Epithelial cell of proximal tubule (primary cell): ENCODE results near the gene TMEM254. TPM values are rescaled to one million over a fixed set of nuclear protein-coding genes. Genes with fewer than 3 reads are reported as not detected.
"Not testable (repeated sequence)": the region's sequence is repeated elsewhere in the genome, so short reads cannot be mapped to it uniquely, and the experiment has no call there.

Experiments used
- DNase-seq: peaks from one replicate; pipeline ENCODE4 v3.0.0-alpha.2; 2011; ENCODE audit warnings: low read depth
- H3K4me3 ChIP-seq: 2 replicates; pipeline ENCODE4 v1.5.1; 2011; ENCODE audit warnings: low read depth, mild to moderate bottlenecking, low read length
- total RNA-seq: library from RNA; depleted of rRNA; stranded (reverse); fragments of >200 nt; gene quantifications from 2 replicates; pipeline ENCODE4 v1.2.3, GENCODE V29; 2015
- TF ChIP-seq, protein P1 (sequence below): conservative IDR thresholded peaks from 2 replicates; pipeline ENCODE4 v1.5.1; 2012; ENCODE audit warnings: low read depth, mild to moderate bottlenecking, low read length

Gene TMEM254
- total RNA-seq, 1 donor from 2014 or later, result 11.6 TPM

- TF ChIP-seq, protein P1, sequence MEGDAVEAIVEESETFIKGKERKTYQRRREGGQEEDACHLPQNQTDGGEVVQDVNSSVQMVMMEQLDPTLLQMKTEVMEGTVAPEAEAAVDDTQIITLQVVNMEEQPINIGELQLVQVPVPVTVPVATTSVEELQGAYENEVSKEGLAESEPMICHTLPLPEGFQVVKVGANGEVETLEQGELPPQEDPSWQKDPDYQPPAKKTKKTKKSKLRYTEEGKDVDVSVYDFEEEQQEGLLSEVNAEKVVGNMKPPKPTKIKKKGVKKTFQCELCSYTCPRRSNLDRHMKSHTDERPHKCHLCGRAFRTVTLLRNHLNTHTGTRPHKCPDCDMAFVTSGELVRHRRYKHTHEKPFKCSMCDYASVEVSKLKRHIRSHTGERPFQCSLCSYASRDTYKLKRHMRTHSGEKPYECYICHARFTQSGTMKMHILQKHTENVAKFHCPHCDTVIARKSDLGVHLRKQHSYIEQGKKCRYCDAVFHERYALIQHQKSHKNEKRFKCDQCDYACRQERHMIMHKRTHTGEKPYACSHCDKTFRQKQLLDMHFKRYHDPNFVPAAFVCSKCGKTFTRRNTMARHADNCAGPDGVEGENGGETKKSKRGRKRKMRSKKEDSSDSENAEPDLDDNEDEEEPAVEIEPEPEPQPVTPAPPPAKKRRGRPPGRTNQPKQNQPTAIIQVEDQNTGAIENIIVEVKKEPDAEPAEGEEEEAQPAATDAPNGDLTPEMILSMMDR, result no peak
- no peak overlapping the region for H3K4me3 ChIP-seq
- DNase-seq, result no peak
Observed at GRCh38 chr10:80122746-80123145, 44.3 kb downstream of the TMEM254 start.

GRCh38 chr10:80126876-80127275 is 48.4 kb downstream of the TMEM254 start:
- no peak overlapping the region for H3K4me3 ChIP-seq
- DNase-seq, result no peak
- TF ChIP-seq, protein P1, result no peak

DNA sequence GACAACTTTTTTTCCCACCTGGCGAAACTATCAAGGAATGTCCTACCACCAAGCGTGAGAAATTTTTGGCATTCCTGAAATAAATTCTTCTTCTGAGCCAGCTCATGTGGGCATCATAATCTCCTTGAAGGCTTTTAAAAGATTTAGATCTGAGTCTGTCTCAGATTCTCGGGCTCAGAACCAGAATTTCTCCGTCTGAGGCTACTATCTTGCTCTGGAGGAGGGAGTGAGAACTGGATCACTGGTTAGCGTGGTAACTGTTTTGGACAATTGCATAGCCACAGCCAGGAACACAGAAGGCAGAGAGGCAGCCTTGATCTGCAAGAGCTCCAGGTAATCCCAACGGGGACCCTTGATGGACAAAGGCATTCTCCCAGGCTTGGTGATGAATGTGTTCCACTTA is 53.0 kb downstream of the TMEM254 start:
- DNase-seq, result no peak
- H3K4me3 ChIP-seq, result no peak overlapping the region
- TF ChIP-seq, protein P1, result no peak

DNA sequence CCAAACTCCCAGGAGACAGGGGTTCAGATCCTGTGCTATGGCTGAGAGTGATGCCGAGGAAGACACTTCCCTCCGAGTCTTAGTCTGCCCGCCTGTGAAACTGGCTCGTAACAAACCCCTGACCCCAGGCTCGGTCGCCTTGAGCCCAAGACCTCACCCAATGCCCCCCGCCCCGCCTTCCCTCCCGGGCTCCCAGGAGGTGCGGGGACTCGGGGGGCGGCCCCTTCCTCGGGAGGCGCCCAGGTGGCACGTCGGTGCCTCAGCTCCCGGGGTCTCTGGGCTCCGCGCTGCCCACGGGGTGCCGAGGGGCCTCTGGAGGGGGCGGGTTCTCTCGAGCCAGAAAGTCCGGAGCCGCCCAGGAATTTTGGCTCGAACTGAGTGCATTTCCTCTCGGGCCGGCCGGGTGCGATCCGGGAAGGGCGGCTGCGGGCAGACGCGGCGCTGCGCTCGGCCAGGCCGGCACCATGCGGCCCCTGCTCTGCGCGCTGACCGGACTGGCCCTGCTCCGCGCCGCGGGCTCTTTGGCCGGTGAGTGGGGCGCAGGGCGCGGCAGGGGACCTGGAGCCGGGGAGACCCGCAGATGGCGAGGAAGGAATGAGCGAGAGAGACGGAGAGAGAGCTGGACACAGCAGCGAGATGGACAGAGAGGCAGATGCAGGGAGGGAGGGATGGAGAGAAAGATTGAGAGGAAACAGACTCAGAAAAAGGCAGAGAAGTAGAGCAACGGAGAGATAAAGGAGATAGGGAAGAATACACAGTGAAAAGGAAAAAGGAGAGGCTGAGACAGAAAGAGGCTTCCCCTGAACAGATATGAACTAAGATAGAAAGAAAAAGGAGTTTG is 54.1 kb downstream of the TMEM254 start, which contains the start of gene PLAC9:
PLAC9 (plus strand) TSS at position 432 of the 841 bp plus-strand sequence; CDS start at position 465, 33 bp downstream.
- TF ChIP-seq, protein P1, result no peak
- no peak for DNase-seq

GRCh38 chr10:80133206-80133605 is 54.7 kb downstream of the TMEM254 start:
- H3K4me3 ChIP-seq, result no peak overlapping the region
- DNase-seq, result no peak
- TF ChIP-seq, protein P1, result no peak

More for the DNA sequence above, 54.1 kb downstream of the TMEM254 start, which contains the start of gene PLAC9:
- peak within 1 kb of the TSS; percentile 19 for H3K4me3 ChIP-seq

DNA sequence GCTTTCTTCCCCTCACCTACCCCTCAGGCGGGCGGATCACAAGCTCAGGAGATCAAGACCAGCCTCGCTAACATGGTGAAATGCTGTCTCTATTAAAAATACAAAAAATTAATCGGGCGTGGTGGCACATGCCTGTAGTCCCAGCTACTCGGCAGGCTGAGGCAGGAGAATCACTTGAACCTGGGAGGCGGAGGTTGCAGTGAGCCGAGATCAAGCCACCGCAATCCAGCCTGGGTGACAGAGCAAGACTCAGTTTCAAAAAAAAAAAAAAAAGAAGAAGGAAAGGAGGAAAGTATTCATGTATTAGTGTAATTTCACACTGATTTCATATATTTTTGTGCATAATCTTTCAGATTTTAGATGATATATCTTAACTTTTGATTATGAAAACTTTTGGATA is 55.2 kb downstream of the TMEM254 start:
- not testable (repeated sequence) for H3K4me3 ChIP-seq, DNase-seq

- no peak for DNase-seq
- TF ChIP-seq, protein P1, result no peak
- H3K4me3 ChIP-seq, result no peak overlapping the region
Observed at GRCh38 chr10:80136134-80136571, 57.7 kb downstream of the TMEM254 start.
